Testis (tissue), 2 donors: Measurements from ENCODE around the gene MYO9B.

Source experiments
- POLR2A ChIP-seq: fragments of 450-650 bp; IDR thresholded peaks from one replicate; pipeline ENCODE4 v1.6.1; 2017; ENCODE audit warnings: antibody characterized with exemption, mild to moderate bottlenecking, moderate library complexity
- TF ChIP-seq, protein P1 (sequence below), 3 experiments: fragments of 450-650 bp in 2 of 3; fragments of 200-600 bp in 1 of 3; sonication (generic) in 1 of 3; IDR thresholded peaks; one replicate each; pipeline ENCODE4 v1.5.1; 2016 to 2019; ENCODE audit warnings: antibody characterized with exemption in 3 of 3, mild to moderate bottlenecking in 2 of 3, moderate library complexity in 1 of 3

DNA sequence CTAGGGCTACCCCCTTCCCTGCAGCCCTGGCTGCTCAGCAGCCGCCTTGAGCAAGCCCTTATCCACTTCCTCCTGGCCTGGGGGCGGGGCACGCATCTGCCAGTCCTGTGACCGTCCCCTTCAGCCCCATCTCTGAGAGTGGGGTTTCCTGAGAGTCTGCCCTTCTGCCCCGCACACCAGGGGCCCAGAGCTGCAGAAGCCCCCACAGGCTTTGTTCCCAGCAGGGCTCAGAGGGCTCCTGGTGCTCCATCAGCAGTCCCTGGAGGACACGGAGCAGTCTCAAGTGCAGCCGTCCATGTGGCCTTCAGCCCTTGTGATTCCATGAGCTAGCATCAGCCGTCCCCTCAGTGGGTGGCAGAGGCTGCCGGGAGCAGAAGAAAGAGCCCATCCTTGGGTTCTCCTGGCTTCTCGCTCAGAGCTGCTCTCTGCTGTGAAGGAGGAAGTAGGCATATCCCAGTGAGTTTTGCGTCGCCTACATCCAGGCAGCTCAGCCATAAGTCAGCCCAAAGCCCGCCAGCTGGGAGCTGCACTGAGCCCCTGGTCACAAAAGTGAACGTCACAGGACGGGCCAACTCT lies 16.3 kb downstream of the MYO9B start:
- TF ChIP-seq, protein P1, sequence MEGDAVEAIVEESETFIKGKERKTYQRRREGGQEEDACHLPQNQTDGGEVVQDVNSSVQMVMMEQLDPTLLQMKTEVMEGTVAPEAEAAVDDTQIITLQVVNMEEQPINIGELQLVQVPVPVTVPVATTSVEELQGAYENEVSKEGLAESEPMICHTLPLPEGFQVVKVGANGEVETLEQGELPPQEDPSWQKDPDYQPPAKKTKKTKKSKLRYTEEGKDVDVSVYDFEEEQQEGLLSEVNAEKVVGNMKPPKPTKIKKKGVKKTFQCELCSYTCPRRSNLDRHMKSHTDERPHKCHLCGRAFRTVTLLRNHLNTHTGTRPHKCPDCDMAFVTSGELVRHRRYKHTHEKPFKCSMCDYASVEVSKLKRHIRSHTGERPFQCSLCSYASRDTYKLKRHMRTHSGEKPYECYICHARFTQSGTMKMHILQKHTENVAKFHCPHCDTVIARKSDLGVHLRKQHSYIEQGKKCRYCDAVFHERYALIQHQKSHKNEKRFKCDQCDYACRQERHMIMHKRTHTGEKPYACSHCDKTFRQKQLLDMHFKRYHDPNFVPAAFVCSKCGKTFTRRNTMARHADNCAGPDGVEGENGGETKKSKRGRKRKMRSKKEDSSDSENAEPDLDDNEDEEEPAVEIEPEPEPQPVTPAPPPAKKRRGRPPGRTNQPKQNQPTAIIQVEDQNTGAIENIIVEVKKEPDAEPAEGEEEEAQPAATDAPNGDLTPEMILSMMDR (IDR thresholded peaks at IDR 0.05) = no peak
- TF ChIP-seq POLR2A = no peak
